GM19351 (cell line): ENCODE measurements around the gene IER5L.

Experiments used
- ATAC-seq: cut with Tn5 transposase; IDR thresholded peaks from one replicate; pipeline ENCODE4 v1.9.1; 2021; ENCODE audit warnings: mild to moderate bottlenecking, moderate library complexity; ENCODE audit not compliant: unreplicated experiment

The IER5L gene

DNA sequence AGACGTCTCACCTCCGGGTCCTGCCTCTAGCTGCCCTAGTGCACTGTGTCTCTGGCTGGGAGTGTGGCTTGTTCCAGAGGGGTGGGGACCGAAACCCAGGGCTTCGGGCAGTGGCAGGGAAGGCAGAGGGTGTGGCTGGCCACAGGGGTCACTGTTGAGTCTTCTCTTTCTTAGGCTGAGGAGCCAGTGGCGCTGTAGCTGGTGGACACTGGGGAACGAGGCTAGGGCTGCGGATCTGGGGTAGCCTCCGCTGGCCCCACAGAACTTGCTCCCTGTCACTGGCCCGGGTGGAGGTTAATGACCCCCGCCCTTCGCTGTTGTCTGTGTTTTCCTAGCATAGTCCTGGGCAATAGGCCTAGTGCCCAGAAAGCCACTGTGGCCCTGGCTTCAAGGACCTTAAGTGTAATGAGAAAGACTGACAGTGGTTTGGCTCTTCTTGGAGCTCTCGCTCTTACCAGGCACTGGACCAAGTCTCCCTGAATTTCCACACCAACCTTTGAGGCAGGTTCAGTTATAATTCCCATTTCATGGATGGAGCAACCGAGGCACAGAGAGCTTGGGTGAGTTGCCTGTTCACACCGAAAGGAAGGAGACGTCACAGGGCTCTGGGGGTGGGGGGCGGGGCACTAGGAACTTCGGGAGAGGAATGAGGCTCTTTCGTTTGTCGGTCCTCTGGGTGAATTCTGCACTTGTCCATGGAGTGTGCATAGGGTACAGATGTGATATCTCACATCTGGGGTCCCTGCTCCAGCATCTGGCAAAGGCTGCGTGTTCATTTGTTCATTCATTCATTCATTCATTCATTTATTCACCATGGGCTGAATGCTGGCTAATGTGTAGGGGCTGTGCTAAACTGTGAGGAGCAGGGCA is 4.8 kb upstream of the IER5L start:
- no peak for ATAC-seq

GRCh38 chr9:129182122-129182521 is 4.1 kb upstream of the IER5L start:
- ATAC-seq: no peak

DNA sequence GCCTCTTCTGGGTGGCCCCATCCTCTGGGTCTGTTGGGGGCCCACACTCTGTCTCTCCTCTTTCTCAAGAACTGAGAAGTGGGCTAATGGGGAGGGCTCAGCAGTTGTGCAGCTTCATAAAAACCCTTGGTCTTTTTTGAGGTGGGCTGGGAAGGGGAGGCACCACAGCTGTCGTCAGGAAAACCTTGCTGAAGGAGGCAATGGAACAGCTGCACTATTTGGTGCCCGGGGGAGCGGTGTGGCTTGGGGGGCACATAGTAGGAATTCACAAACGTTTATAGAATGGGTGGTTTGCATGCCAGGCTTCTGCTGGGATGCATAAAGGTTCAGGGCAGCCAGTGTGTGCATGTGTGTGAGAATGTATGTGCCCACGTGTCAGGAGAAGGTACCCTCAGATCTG is 3.2 kb upstream of the IER5L start:
- ATAC-seq: no peak

- ATAC-seq: no peak
Measured at GRCh38 chr9:129178568-129179382, 714 bp upstream of the IER5L start.

DNA sequence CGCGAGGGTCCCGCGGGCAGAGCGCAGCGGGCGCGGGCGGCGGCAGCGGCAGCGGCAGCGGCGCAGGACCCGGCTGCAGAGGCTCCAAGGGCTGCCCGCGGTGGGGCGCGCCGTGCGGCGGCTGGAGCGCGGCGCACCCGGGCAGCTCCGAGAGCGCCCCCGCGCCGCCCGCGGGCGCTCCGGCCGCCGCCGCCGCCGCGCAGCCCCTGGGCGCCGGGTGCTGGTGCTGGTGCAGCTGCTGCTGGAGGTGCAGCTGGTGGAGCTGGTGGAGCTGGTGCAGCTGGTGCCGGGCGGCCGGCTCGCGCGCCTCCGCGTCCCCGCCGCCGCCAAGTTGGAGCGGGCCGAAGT is 644 bp downstream of the IER5L start:
- no peak for ATAC-seq

DNA sequence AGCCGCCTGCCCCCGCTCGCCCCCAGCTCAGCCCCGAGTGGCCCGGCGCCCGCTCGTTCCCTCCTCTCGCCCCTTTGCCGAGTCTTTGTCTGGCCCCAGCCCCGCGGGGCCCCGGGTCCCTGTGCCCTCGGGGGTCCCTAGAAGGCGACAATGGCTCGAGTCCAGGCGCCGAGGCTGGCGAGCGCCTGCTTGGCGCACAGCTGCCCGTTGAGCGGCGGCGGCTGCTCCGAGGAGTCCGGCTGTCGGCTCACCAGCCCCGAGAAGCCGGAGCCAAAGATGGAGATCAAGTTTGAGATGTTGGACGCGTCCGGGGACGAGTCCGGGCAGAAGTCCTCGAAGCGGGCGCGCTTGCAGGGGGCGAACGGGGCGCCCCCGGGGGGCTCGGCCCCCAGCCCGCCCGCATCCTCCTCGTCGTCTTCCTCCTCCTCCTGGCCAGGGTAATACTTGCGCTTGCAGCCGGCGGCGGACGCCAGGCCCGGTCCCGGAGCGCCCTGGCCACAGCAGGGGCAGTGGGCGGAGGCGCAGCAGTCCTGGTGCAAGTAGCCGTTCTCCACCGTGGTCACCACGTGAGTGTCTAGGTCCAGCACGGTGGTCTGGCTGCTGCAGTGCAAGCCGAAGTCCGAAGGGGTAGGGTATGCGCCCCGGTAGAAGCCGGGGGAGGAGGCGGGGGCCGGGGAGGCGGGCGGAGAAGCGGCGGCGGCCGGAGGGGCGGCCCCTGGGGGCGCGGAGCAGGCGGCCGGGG is 1.2 kb downstream of the IER5L start:
- ATAC-seq: no peak

DNA sequence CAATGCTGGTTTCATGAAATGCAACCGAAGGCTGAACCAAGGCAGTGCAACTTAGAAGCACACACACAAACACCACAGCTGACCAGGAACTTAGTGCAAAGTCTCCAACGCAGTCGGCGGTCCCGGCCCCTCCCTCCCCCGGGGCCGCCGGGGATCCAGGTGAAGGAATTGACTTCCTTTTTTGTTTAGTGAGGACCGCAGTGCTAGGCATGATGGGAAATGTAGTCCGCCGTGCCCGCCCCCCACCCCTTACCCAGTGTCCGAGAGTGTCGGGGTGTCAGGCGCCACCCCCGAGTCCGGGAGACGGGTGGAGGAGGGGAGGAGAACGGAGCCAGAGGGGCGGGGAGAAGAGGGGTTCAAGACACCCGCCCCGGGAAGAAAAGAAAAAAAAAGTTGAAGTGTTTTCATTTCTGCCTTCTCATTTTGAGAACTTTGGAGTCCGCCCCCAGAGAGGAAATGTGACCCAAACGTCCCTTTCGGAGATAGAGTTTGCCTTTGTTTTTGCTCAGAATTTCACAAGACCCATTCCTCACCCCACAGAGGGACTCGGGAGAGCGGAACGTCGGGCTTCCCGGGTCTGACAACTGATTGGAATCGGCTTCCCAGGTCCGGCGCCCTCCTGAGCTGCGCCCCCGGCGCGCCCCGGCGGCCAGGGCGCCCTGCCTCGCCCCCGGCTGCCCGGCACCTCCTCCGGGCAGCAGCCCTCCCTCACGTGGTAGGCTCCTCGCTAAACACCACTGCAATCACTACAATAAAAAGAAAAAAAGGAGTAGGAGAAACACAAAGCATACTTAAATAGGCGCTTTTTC is 2.0 kb downstream of the IER5L start:
- no peak for ATAC-seq

- no peak for ATAC-seq
Measured at GRCh38 chr9:129175515-129175824, 2.6 kb downstream of the IER5L start.

- ATAC-seq: no peak
Measured at GRCh38 chr9:129174724-129175514, 3.1 kb downstream of the IER5L start.

DNA sequence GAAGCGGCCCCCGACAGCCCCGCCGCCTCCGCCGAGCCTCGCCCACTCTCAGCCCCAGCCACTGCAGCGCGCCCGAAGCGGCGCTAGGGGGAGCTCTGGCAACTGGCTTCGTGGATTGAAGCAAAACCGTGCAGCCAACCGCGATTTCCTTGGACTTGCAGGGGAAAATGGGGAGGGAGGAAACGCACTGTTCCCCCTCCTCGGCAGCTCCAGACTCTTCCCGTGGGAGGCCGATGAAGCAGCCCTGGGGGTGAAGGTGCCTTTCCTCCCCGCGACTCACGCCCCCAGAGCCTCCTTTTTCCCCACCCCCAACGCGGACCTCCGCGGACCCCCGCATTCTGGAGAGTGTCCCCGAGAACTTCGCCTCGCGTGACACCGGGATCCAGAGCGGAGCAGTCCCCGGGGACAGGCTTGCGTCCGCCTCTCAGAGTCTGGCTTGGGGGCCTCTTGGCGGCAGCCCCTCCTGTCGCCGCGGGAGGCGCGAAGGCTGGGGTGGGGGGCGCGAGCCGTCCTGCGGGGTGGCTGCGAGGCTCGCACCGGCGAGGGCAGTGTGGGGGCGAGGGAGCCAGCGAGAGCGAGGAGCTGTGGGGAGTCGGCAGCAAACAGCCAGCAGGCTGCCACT is 3.8 kb downstream of the IER5L start:
- no peak for ATAC-seq

- ATAC-seq: no peak
Measured at GRCh38 chr9:129173296-129174101, 4.6 kb downstream of the IER5L start.

GRCh38 chr9:129172816-129173215 is 5.2 kb downstream of the IER5L start:
- ATAC-seq: no peak

DNA sequence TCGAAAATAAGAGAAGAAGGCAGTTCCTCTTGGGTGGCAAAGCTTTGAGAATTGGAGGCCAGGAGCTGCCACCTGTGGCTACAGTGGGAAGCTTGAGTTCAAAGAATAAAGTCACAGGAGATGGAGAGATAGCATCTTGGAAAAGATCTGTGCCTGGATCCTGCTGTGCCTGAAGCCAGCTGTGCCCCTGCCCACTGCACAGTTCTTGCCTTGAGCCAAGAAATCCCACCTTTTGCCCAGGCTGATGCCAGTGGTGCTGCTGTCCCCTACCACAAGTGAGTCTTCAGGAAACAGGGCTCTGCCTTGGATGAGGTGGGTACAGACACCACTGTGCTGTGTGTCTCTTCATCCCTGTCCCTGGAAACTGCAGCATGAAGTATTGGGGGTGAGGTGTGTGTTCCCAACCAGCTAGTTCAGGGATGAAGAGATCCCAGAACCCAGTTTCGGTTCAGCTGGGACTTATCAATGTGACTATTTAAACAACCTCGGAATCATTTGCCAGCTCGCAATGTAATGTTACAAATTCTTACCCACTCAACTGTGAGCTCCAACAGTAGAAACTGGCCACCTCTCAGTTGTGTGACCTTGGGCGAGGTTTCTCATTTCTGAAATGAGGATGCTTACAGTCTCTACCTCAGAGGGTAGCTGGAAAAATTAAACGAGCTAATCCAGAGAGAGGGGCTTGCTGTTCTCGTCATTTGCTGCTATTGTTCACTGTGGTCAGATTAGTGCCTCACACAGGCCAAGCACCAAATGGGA is 5.9 kb downstream of the IER5L start:
- ATAC-seq: no peak

DNA sequence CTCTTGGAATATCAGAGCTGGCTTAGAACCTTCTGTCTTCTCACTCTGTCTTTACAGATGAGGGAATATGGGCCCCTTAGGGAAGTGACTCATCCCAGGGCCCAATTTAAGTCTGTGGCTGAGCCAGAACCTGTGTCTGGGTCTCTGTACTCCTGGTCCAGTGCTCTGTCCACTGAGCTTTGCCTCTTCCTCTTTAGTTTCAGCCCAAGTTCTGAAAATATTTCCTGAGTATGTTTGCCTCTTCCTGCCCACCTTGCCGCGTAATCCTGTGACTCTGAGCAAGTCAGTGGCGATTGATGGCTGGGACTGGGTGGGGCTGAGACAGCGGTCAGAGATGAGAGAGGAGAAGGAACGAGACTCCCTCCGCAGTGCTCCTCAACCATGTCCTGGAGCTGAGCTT is 7.8 kb downstream of the IER5L start:
- ATAC-seq: no peak

- ATAC-seq: no peak
Measured at GRCh38 chr9:129166623-129167557, 11.2 kb downstream of the IER5L start.

GRCh38 chr9:129165198-129165597 is 12.9 kb downstream of the IER5L start:
- ATAC-seq: no peak
